Breast epithelium (tissue), 3 donors: ENCODE measurements around the gene TAF9B.

Experiments
- CTCF ChIP-seq, 3 donors: fragments of 450-650 bp; IDR thresholded peaks; one replicate each; pipeline ENCODE4 v1.5.1; 2016 to 2017; ENCODE audit warnings: antibody characterized with exemption in 3 of 3, mild to moderate bottlenecking in 3 of 3, moderate library complexity in 3 of 3
- POLR2A ChIP-seq: fragments of 450-650 bp; IDR thresholded peaks from one replicate; pipeline ENCODE4 v1.6.1; 2016; ENCODE audit warnings: antibody characterized with exemption, mild to moderate bottlenecking, moderate library complexity
- POLR2AphosphoS5 ChIP-seq, 3 donors: sonication (generic); formaldehyde crosslinking; IDR thresholded peaks; one replicate each; pipeline ENCODE4 v1.6.1; 2017; ENCODE audit warnings: antibody characterized with exemption in 3 of 3

GRCh38 chrX:78139160-78140123 is at the start of gene TAF9B:
- TF ChIP-seq CTCF (IDR thresholded peaks at IDR 0.05) (no peak), POLR2AphosphoS5 (IDR thresholded peaks at IDR 0.05) (peak; percentile 67 to 73 (median 71)), POLR2A (no peak)
